Muscle layer of colon (tissue), 2 donors: Measurements from ENCODE around the gene UTP3.
"Not testable (repeated sequence)": the region's sequence is repeated elsewhere in the genome, so short reads cannot be mapped to it uniquely, and the experiment has no call there.

ENCODE experiments used
- H3K27ac ChIP-seq: one replicate; pipeline ENCODE4 v1.7.0; 2013; ENCODE audit warnings: low read depth, mild to moderate bottlenecking, low read length, moderate library complexity
- H3K27me3 ChIP-seq, 2 donors: one replicate each; pipeline ENCODE4 v1.7.0; 2013; ENCODE audit warnings: low read length in 2 of 2, mild to moderate bottlenecking in 2 of 2; ENCODE audit not compliant: insufficient read depth in 2 of 2, control insufficient read depth in 1 of 2
- H3K36me3 ChIP-seq: one replicate; pipeline ENCODE4 v1.7.0; 2013; ENCODE audit warnings: mild to moderate bottlenecking, low read length; ENCODE audit not compliant: insufficient read depth
- H3K4me1 ChIP-seq: one replicate; pipeline ENCODE4 v1.7.0; 2013; ENCODE audit warnings: mild to moderate bottlenecking, low read length; ENCODE audit not compliant: insufficient read depth
- H3K4me3 ChIP-seq, 2 donors: one replicate each; pipeline ENCODE4 v1.7.0; 2013; ENCODE audit warnings: low read length in 2 of 2, low read depth in 1 of 2, mild to moderate bottlenecking in 1 of 2, moderate library complexity in 1 of 2
- H3K9ac ChIP-seq: one replicate; pipeline ENCODE4 v1.7.0; 2013; ENCODE audit warnings: low read length
- H3K9me3 ChIP-seq: one replicate; pipeline ENCODE4 v1.7.0; 2013; ENCODE audit warnings: mild to moderate bottlenecking, low read length
- donor health status: abdominal sarcoma.
- donor health status: Adenocarcinoma of cecum.

UTP3 gene

DNA sequence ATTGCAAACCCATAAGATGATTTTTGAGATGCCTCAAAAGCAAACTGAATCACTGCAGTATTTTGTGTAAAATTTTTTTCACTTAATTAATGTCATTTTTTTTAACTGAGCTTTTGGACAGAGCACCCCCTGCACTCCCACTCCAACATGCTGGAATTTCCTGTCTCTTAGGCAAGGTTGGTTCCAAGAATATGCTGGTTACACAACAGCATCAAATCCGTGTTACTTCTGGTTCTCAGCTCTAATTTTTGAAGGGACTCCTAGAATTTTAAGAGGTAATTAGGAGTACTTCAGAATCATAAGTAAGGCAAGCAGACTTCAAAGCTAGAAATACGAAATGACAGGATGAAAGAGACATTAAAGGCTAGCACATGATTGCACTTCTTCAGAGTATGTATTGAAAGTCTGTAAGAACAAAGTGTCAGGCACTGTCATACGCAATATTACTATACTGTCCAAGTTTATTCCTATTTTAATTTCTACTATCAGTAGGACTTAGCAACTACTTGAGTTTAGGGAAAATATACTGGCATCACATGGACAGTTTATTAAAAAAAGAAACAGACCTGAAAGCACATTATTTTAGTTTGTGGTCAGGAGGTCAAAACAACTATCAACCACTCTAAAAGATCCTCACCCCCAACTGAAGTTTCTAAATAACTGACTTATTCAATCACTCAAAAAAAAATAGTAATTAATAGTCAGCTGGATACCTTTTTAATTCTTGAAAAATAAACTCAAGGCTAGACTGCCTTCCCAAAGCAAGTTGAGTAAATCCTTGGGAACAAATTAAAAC lies 20.4 kb upstream of the UTP3 start:
- no peaks in the 10 kb centered on the region for H3K9me3 ChIP-seq
- H3K27ac ChIP-seq: no peak overlapping the region
- H3K36me3 ChIP-seq: no peaks in the 10 kb centered on the region
- no peak overlapping the region for H3K9ac ChIP-seq
- no peaks in the 10 kb centered on the region for H3K4me1 ChIP-seq
- H3K27me3 ChIP-seq: no peaks in the 10 kb centered on the region
- H3K4me3 ChIP-seq: no peak overlapping the region

GRCh38 chr4:70670332-70671014 lies 17.9 kb upstream of the UTP3 start:
- no peaks in the 10 kb centered on the region for H3K9me3 ChIP-seq
- H3K27ac ChIP-seq: no peak overlapping the region
- no peak overlapping the region for H3K4me3 ChIP-seq
- no peaks in the 10 kb centered on the region for H3K27me3 ChIP-seq
- no peaks in the 10 kb centered on the region for H3K4me1 ChIP-seq
- no peaks in the 10 kb centered on the region for H3K36me3 ChIP-seq
- no peak overlapping the region for H3K9ac ChIP-seq

GRCh38 chr4:70671091-70671490 lies 17.2 kb upstream of the UTP3 start:
- Histone ChIP-seq H3K9me3 (no peaks in the 10 kb centered on the region), H3K4me3 (no peak overlapping the region), H3K27me3 (no peaks in the 10 kb centered on the region), H3K4me1 (no peaks in the 10 kb centered on the region), H3K27ac (no peak overlapping the region), H3K9ac (no peak overlapping the region), H3K36me3 (no peaks in the 10 kb centered on the region)

- Histone ChIP-seq H3K27ac (no peak overlapping the region), H3K9ac (no peak overlapping the region), H3K36me3 (no peaks in the 10 kb centered on the region)
Observed at GRCh38 chr4:70674191-70674590, 14.1 kb upstream of the UTP3 start.

GRCh38 chr4:70674731-70675130 lies 13.6 kb upstream of the UTP3 start:
- Histone ChIP-seq H3K27ac (no peak overlapping the region), H3K9ac (no peak overlapping the region), H3K4me1 (no peaks in the 10 kb centered on the region), H3K9me3 (no peaks in the 10 kb centered on the region), H3K27me3 (no peaks in the 10 kb centered on the region), H3K36me3 (no peaks in the 10 kb centered on the region), H3K4me3 (no peak overlapping the region)

More at GRCh38 chr4:70674191-70674590, 14.1 kb upstream of the UTP3 start:
- Histone ChIP-seq H3K4me1 (no peaks in the 10 kb centered on the region), H3K4me3 (no peak overlapping the region), H3K27me3 (no peaks in the 10 kb centered on the region), H3K9me3 (no peaks in the 10 kb centered on the region)

DNA sequence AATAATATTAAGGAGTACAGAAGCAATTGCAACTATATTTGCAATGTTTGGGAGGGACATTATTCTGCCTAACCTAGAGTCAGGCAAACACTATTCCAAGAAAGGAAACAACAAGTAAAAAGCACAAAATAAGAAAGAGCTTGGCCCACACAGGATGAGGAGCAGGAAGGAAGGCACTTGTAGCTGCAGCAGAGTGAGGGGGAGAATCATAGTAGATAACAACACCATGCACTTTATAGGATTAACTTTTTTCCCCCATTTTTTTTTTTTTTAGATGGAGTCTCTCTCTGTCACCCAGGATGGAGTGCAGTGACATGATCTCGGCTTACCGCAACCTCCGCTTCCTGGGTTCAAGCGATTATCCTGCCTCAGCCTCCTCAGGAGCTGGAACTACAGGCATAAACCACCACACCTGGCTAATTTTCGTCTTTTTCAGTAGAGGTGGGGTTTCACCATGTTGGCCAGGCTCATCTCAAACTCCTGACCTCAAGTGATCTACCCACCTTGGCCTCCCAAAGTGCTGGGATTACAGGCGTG lies 11.7 kb upstream of the UTP3 start:
- Histone ChIP-seq H3K9ac (no peak overlapping the region), H3K27ac (no peak overlapping the region), H3K4me3 (no peak overlapping the region), H3K4me1 (no peaks in the 10 kb centered on the region), H3K36me3 (no peaks in the 10 kb centered on the region), H3K27me3 (no peaks in the 10 kb centered on the region), H3K9me3 (no peaks in the 10 kb centered on the region)

DNA sequence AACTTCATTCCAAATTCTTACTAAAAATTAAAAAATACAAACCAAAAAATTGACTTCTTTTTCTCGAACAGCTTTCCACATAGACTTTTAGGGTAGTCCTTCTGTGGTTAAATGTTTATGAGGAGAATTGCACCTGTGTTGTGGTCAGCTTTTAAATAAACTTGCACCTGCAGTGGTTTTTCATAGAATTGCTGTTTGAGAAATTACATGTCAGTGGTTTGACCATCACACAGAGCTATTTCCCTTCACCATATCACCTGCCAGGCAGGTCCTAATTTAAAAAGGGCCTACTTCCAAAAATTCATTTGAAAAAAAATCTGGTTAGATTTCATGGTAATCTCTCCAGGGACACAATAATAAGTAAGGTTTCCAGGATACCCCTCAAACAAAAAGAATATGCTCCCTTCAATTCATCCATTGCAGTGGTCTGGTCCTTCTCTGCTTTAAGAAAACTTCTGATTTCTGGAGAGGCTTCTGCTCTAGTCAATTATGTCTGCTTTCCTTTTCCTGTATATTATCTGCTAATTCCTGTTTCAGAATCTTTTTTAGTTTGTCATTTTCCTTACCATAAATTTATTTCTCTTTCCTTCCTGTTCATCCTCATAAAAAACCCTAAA lies 9.8 kb upstream of the UTP3 start:
- H3K36me3 ChIP-seq: no peaks in the 10 kb centered on the region
- H3K27me3 ChIP-seq: no peaks in the 10 kb centered on the region
- H3K9ac ChIP-seq: no peak overlapping the region
- H3K4me3 ChIP-seq: no peak overlapping the region
- H3K27ac ChIP-seq: no peak overlapping the region
- no peaks in the 10 kb centered on the region for H3K9me3 ChIP-seq
- H3K4me1 ChIP-seq: no peaks in the 10 kb centered on the region

DNA sequence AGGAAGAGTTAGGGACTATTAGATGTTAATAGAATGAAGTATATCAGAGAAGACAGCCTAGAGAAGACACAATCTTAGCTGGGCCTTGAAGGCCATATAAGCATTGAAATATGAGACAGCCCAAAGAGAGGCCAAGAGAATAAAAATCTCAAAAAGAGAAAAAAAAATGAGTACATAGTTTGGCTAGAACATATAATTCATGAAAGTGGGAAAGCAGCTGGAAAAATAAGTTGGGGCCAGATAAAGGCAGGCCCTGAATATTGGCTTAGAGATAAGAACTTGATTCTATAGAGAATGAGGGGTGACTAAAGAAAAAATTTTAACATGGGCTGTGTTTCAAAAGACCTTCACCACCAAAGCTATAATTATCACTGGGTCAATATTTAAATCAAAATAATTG lies 7.4 kb upstream of the UTP3 start:
- H3K4me3 ChIP-seq: no peak overlapping the region
- no peaks in the 10 kb centered on the region for H3K27me3 ChIP-seq
- no peak overlapping the region for H3K27ac ChIP-seq
- H3K36me3 ChIP-seq: no peaks in the 10 kb centered on the region
- H3K9ac ChIP-seq: no peak overlapping the region
- H3K9me3 ChIP-seq: no peaks in the 10 kb centered on the region
- H3K4me1 ChIP-seq: no peaks in the 10 kb centered on the region

- Histone ChIP-seq H3K36me3 (no peaks in the 10 kb centered on the region), H3K4me1 (no peaks in the 10 kb centered on the region), H3K27me3 (no peaks in the 10 kb centered on the region), H3K9me3 (no peaks in the 10 kb centered on the region), H3K27ac (no peak overlapping the region), H3K9ac (no peak overlapping the region), H3K4me3 (no peak overlapping the region)
Observed at GRCh38 chr4:70681704-70682103, 6.6 kb upstream of the UTP3 start.

- not testable (repeated sequence) for H3K4me1 ChIP-seq, H3K9ac ChIP-seq, H3K4me3 ChIP-seq, H3K27me3 ChIP-seq, H3K9me3 ChIP-seq, H3K27ac ChIP-seq, H3K36me3 ChIP-seq
Observed at GRCh38 chr4:70682142-70682541, 6.2 kb upstream of the UTP3 start.

GRCh38 chr4:70687392-70687791 lies 940 bp upstream of the UTP3 start:
- Histone ChIP-seq H3K36me3 (peaks cover 5% of the 10 kb centered on the region), H3K4me3 (peak overlapping the region; percentile 80 to 81), H3K4me1 (peaks cover 28% of the 10 kb centered on the region), H3K27me3 (no peaks in the 10 kb centered on the region), H3K9ac (peak overlapping the region; percentile 94), H3K9me3 (no peaks in the 10 kb centered on the region), H3K27ac (peak overlapping the region; percentile 99)
